ENCODE data around the gene RMRP.

- no peak for TF ChIP-seq POLR2A (IDR thresholded peaks at IDR 0.05)
- no peak for TF ChIP-seq CTCF (IDR thresholded peaks at IDR 0.05)
- no peak for TF ChIP-seq EP300 (IDR thresholded peaks at IDR 0.05)
Measured at GRCh38 chr9:35609820-35610163, 48.0 kb downstream of the RMRP start.
